ENCODE measurements around the gene ARL15. TPM values are rescaled to one million over a fixed set of nuclear protein-coding genes. Genes with fewer than 3 reads are reported as not detected.

The ARL15 gene
- total RNA-seq, 1 experiment from 2014 or later = 18.3 TPM

DNA sequence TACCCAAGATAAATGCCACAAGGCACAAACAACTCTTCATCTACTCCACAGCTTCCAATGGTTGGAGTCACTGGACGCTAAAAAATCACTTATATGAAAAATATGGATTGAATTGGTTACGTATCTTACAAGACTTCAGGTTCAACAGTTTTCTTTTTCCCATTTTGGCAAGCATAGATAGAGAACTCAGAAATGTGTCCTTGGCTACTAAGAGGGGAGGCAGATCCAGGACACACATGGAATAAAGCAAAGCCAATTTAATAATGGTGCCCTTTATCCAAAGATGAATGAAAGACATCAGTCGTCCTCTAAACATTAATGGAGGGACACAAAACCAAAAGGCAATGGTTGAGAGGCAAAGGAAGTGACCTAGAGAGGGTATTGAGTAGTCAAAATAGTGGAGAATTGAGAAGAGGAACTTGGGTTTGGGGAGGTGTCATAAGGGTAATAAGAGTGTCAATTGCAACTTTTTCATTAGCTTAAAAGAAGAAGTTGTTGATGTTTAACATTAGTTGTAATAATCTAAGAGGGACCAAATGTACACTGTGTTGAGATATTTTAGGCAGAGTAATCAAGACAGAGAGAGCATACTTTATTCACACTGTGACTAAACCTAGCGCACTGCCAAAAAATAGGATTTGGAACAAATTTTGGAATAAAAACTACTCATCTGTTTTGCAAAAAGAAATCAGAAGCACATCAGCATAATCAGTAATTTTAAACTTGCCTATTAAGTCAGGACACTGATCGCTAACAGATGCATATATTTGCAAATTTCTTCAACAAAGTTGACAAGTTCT, 308.2 kb downstream of the ARL15 start:
- Histone ChIP-seq H3K9me3 (ENCODE audit: low read depth, low read length, poor library complexity, severe bottlenecking) (no peaks in the 10 kb centered on the region), H3K36me3 (ENCODE audit: insufficient read depth, low read length, poor library complexity, severe bottlenecking) (no peaks in the 10 kb centered on the region), H3K27ac (ENCODE audit: low read depth, low read length, poor library complexity, severe bottlenecking) (no peak overlapping the region), H3K4me3 (ENCODE audit: low read depth, low read length, poor library complexity, severe bottlenecking) (no peak overlapping the region), H3K27me3 (replicated peaks; ENCODE audit: insufficient read depth, low read depth, low read length, poor library complexity) (no peaks in the 10 kb centered on the region), H3K4me1 (ENCODE audit: insufficient read depth, low read length, poor library complexity, severe bottlenecking) (no peaks in the 10 kb centered on the region)
- POLR2A ChIA-PET (ENCODE audit: low non-redundant PET) = no interaction called here
- TF ChIP-seq, protein P1, sequence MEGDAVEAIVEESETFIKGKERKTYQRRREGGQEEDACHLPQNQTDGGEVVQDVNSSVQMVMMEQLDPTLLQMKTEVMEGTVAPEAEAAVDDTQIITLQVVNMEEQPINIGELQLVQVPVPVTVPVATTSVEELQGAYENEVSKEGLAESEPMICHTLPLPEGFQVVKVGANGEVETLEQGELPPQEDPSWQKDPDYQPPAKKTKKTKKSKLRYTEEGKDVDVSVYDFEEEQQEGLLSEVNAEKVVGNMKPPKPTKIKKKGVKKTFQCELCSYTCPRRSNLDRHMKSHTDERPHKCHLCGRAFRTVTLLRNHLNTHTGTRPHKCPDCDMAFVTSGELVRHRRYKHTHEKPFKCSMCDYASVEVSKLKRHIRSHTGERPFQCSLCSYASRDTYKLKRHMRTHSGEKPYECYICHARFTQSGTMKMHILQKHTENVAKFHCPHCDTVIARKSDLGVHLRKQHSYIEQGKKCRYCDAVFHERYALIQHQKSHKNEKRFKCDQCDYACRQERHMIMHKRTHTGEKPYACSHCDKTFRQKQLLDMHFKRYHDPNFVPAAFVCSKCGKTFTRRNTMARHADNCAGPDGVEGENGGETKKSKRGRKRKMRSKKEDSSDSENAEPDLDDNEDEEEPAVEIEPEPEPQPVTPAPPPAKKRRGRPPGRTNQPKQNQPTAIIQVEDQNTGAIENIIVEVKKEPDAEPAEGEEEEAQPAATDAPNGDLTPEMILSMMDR (conservative IDR thresholded peaks at IDR 0.05; ENCODE audit: low read depth, low read length) = no peak
- TF ChIP-seq EZH2 (IDR thresholded peaks at IDR 0.05; ENCODE audit: borderline replicate concordance, low read depth, low read length, poor library complexity, severe bottlenecking) = no peak
- intact Hi-C loops (cut with micrococcal nuclease; ENCODE audit: unreplicated experiment) = no loop called here
- BruUV-seq (replicated peaks) = no TSS peak
- DNase-seq (ENCODE audit: low spot score) = no peak
- CTCF ChIA-PET = no interaction called here

DNA sequence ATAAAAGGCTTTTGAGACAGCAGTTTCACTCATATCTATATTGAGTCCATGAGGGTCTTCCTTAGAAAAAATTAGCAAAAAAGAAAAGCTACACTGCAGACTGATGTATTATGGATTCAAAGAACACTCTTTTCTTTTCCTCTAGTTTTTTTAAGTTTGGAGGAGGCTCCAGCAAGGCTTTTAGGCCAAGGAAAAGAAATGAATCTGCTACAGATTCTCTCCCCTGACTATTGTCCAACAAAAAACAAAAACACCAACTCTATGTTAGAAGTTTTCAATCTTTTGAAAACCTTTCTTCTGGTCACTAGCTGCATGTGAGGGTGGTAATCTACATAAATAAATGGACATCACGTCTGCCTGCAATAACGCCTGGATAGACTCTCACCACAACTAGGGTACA, 310.4 kb downstream of the ARL15 start:
- TF ChIP-seq, protein P1 (conservative IDR thresholded peaks at IDR 0.05; ENCODE audit: low read depth, low read length) = no peak
- no peak for TF ChIP-seq EZH2 (IDR thresholded peaks at IDR 0.05; ENCODE audit: borderline replicate concordance, low read depth, low read length, poor library complexity, severe bottlenecking)
- intact Hi-C loops (cut with micrococcal nuclease; ENCODE audit: unreplicated experiment) = no loop called here
- ChIA-PET CTCF (no interaction called here), POLR2A (ENCODE audit: low non-redundant PET) (no interaction called here)
- Histone ChIP-seq H3K36me3 (ENCODE audit: insufficient read depth, low read length, poor library complexity, severe bottlenecking) (no peaks in the 10 kb centered on the region), H3K9me3 (ENCODE audit: low read depth, low read length, poor library complexity, severe bottlenecking) (no peaks in the 10 kb centered on the region), H3K27ac (ENCODE audit: low read depth, low read length, poor library complexity, severe bottlenecking) (no peak overlapping the region), H3K4me3 (ENCODE audit: low read depth, low read length, poor library complexity, severe bottlenecking) (no peak overlapping the region), H3K4me1 (ENCODE audit: insufficient read depth, low read length, poor library complexity, severe bottlenecking) (peaks cover 10% of the 10 kb centered on the region), H3K27me3 (replicated peaks; ENCODE audit: insufficient read depth, low read depth, low read length, poor library complexity) (no peaks in the 10 kb centered on the region)
- no peak for DNase-seq (ENCODE audit: low spot score)
- no TSS peak for BruUV-seq (replicated peaks)

DNA sequence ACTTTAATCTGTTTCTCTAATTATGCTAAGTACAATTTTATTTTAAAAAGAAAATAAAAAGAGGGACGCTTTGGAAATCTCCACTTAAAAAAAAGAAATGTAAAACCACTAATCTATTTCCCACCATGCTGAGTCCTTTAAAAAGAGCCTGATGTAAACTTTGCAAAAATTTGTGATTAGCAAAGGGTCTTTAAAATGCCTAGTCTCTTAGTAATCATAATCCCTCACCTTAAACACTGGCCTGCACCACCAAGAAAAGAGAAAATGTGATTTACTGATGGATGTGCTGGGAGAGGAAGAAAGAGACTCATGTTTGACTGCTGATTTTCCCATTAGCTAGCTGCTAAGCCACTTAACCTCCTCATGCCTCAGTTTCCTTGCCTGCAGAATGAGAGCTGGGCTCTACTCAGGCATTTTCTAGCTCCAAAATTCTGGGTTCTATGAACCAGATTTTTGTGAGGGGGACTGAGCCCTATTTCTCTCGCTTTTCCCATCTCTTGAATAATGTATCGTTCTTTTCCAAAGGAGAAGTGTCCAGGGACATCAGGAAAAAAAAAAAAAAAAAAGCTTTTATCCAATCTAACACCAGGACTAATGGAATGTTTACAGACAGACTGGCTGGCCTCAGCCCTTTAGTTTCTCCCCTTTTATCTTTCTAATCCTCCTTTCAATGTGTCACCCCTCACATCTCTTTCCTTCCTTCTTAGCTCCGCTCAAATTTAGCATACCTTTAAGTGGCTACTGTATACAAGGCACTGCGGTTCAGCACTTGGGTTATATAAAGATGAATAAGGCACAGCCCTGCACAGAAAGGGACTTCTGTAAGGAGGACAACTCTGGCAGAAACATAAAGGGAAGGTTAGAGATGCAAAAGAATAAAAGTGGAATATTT, 312.4 kb downstream of the ARL15 start:
- CTCF ChIA-PET = no interaction called here
- intact Hi-C loops (cut with micrococcal nuclease; ENCODE audit: unreplicated experiment) = loop anchor here (10.0 kb wide), 2 partner anchors 217 to 573 kb away; no protein-coding TSS in a partner anchor
- BruUV-seq (replicated peaks) = no TSS peak
- Histone ChIP-seq H3K4me3 (ENCODE audit: low read depth, low read length, poor library complexity, severe bottlenecking) (no peak overlapping the region), H3K9me3 (ENCODE audit: low read depth, low read length, poor library complexity, severe bottlenecking) (no peaks in the 10 kb centered on the region), H3K27me3 (replicated peaks; ENCODE audit: insufficient read depth, low read depth, low read length, poor library complexity) (no peaks in the 10 kb centered on the region), H3K36me3 (ENCODE audit: insufficient read depth, low read length, poor library complexity, severe bottlenecking) (no peaks in the 10 kb centered on the region), H3K27ac (ENCODE audit: low read depth, low read length, poor library complexity, severe bottlenecking) (no peak overlapping the region), H3K4me1 (ENCODE audit: insufficient read depth, low read length, poor library complexity, severe bottlenecking) (peaks cover 16% of the 10 kb centered on the region)
- POLR2A ChIA-PET (ENCODE audit: low non-redundant PET) = no interaction called here
- no peak for DNase-seq (ENCODE audit: low spot score)
- no peak for TF ChIP-seq EZH2 (IDR thresholded peaks at IDR 0.05; ENCODE audit: borderline replicate concordance, low read depth, low read length, poor library complexity, severe bottlenecking)
- TF ChIP-seq, protein P1 (conservative IDR thresholded peaks at IDR 0.05; ENCODE audit: low read depth, low read length) = no peak
